SK-N-SH (cell line): ENCODE measurements around the gene DOCK4. TPM values are rescaled to one million over a fixed set of nuclear protein-coding genes. Genes with fewer than 3 reads are reported as not detected.

Experiments used
- CTCF ChIA-PET: fragments of 300-600, 350-600 bp; formaldehyde crosslinking; extraction: SDS; loops from one replicate; lab custom pipeline; 2021; lab: Yijun Ruan, JAX
- POLR2A ChIA-PET: fragments of 350-600 bp; sonication (Branson Sonifier 250); formaldehyde crosslinking; extraction: SDS; loops from one replicate; lab custom pipeline; 2020; ENCODE audit warnings: antibody characterized with exemption, inconsistent platforms; lab: Yijun Ruan, JAX
- DNase-seq: peaks from one replicate; pipeline ENCODE4 v3.0.0; 2012
- H2AFZ ChIP-seq: fragments of 200-600 bp; sonication (generic); 2 replicates; pipeline ENCODE4 v1.8.1; 2016; ENCODE audit warnings: antibody characterized with exemption, mild to moderate bottlenecking, low read depth
- H3F3A ChIP-seq: fragments of 200-600 bp; sonication (generic); replicated peaks from 2 replicates; pipeline ENCODE3; 2016; ENCODE audit warnings: antibody characterized with exemption, mild to moderate bottlenecking; ENCODE audit not compliant: insufficient read depth
- H3K27ac ChIP-seq, 2 experiments: fragments of 200-500 bp in 1 of 2; fragments of 200-600 bp in 1 of 2; sonication (Bioruptor generic) in 1 of 2; sonication (generic), shearing (Covaris generic) in 1 of 2; 2 replicates each; pipeline versions ENCODE4 v1.5.1 to v1.6.1; 2014 to 2016; ENCODE audit warnings: low read depth in 2 of 2, inconsistent platforms in 1 of 2, low read length in 1 of 2, mild to moderate bottlenecking in 1 of 2, mixed read lengths in 1 of 2
- H3K27me3 ChIP-seq: fragments of 200-600 bp; sonication (generic), shearing (Covaris generic); 2 replicates; pipeline ENCODE4 v1.6.1; 2016; ENCODE audit warnings: mixed run types; ENCODE audit not compliant: insufficient read depth
- H3K36me3 ChIP-seq, 2 experiments: fragments of 200-500 bp in 1 of 2; fragments of 200-600 bp in 1 of 2; sonication (Bioruptor generic) in 1 of 2; sonication (generic) in 1 of 2; replicated peaks in 1 of 2; 2 replicates each; pipeline versions ENCODE3 to v1.5.1; 2014 to 2016; ENCODE audit warnings: low read length in 1 of 2, mild to moderate bottlenecking in 1 of 2; ENCODE audit not compliant: insufficient read depth in 2 of 2, control insufficient read depth in 1 of 2
- H3K4me1 ChIP-seq, 2 experiments: fragments of 200-500 bp in 1 of 2; fragments of 200-600 bp in 1 of 2; sonication (Bioruptor generic) in 1 of 2; sonication (generic), shearing (Covaris generic) in 1 of 2; 2 replicates each; pipeline versions ENCODE4 v1.5.1 to v1.6.1; 2014 to 2016; ENCODE audit warnings: low read depth in 1 of 2, low read length in 1 of 2, mixed run types in 1 of 2; ENCODE audit not compliant: insufficient read depth in 2 of 2, control insufficient read depth in 1 of 2
- H3K4me2 ChIP-seq: fragments of 200-600 bp; sonication (generic), shearing (Covaris generic); 2 replicates; pipeline ENCODE4 v1.6.1; 2017; ENCODE audit warnings: mixed run types
- H3K4me3 ChIP-seq, 2 experiments: fragments of 200-500 bp in 1 of 2; fragments of 200-600 bp in 1 of 2; sonication (Bioruptor generic) in 1 of 2; sonication (generic), shearing (Covaris generic) in 1 of 2; 2 replicates each; pipeline versions ENCODE4 v1.5.1 to v1.8.1; 2014 to 2016; ENCODE audit warnings: low read depth in 2 of 2, inconsistent platforms in 1 of 2, low read length in 1 of 2, mild to moderate bottlenecking in 1 of 2, mixed read lengths in 1 of 2, moderate library complexity in 1 of 2
- H3K79me2 ChIP-seq: fragments of 200-600 bp; sonication (generic); 2 replicates; pipeline ENCODE4 v1.8.1; 2017; ENCODE audit warnings: mild to moderate bottlenecking; ENCODE audit not compliant: insufficient read depth
- H3K9ac ChIP-seq: fragments of 200-600 bp; sonication (generic); 2 replicates; pipeline ENCODE4 v1.6.1; 2017; ENCODE audit warnings: mixed run types
- H3K9me2 ChIP-seq: fragments of 200-600 bp; sonication (generic); 2 replicates; pipeline ENCODE4 v1.6.1; 2017; ENCODE audit warnings: mixed run types
- H3K9me3 ChIP-seq: fragments of 200-600 bp; sonication (generic); 2 replicates; pipeline ENCODE4 v1.6.1; 2017; ENCODE audit warnings: mixed run types, mild to moderate bottlenecking, moderate library complexity
- H4K20me1 ChIP-seq: fragments of 200-600 bp; sonication (generic); 2 replicates; pipeline ENCODE4 v1.6.1; 2017; ENCODE audit warnings: mild to moderate bottlenecking, mixed run types; ENCODE audit not compliant: insufficient read depth
- CHD2 ChIP-seq: fragments of 150-350 bp; IDR thresholded peaks from 2 replicates; pipeline ENCODE4 v1.6.1; 2018; ENCODE audit warnings: low read length; ENCODE audit not compliant: partially characterized antibody
- ELF1 ChIP-seq: IDR thresholded peaks from 2 replicates; pipeline ENCODE4 v1.4.0; 2012
- EP300 ChIP-seq, 2 experiments: IDR thresholded peaks; 2 replicates each; pipeline versions ENCODE4 v1.4.0 to v1.6.1; 2012; ENCODE audit warnings: borderline replicate concordance in 1 of 2, low read depth in 1 of 2, low read length in 1 of 2
- EZH2phosphoT487 ChIP-seq: fragments of 200-600 bp; sonication (generic); IDR thresholded peaks from 2 replicates; pipeline ENCODE4 v1.6.1; 2017; ENCODE audit warnings: low read depth, mixed run types, mild to moderate bottlenecking, antibody characterized with exemption, moderate library complexity, borderline replicate concordance
- FOSL2 ChIP-seq: IDR thresholded peaks from 2 replicates; pipeline ENCODE4 v1.4.0; 2012; ENCODE audit warnings: low read depth, mild to moderate bottlenecking, moderate library complexity, borderline replicate concordance
- FOXM1 ChIP-seq: IDR thresholded peaks from 2 replicates; pipeline ENCODE4 v1.4.0; 2012; ENCODE audit warnings: low read depth, mild to moderate bottlenecking
- GABPA ChIP-seq: IDR thresholded peaks from 2 replicates; pipeline ENCODE4 v1.4.0; 2012; ENCODE audit warnings: low read depth, mild to moderate bottlenecking
- GATA2 ChIP-seq: sonication (generic); formaldehyde crosslinking; IDR thresholded peaks from 2 replicates; pipeline ENCODE4 v1.5.0; 2020; ENCODE audit warnings: mild to moderate bottlenecking, missing genetic modification reagents
- JUND ChIP-seq: IDR thresholded peaks from 2 replicates; pipeline ENCODE4 v1.4.0; 2012
- MEF2A ChIP-seq: IDR thresholded peaks from 2 replicates; pipeline ENCODE4 v1.4.0; 2012; ENCODE audit warnings: low read depth, borderline replicate concordance
- POLR2AphosphoS5 ChIP-seq: IDR thresholded peaks from 2 replicates; pipeline ENCODE4 v1.6.1; 2012; ENCODE audit warnings: low read depth, low read length
- RAD21 ChIP-seq: IDR thresholded peaks from 2 replicates; pipeline ENCODE4 v1.6.1; 2012; ENCODE audit warnings: mild to moderate bottlenecking, low read length
- RFX5 ChIP-seq: IDR thresholded peaks from 2 replicates; pipeline ENCODE4 v1.6.1; 2012; ENCODE audit warnings: mild to moderate bottlenecking, improper control_type of control experiment, low read length
- SIN3A ChIP-seq: IDR thresholded peaks from 2 replicates; pipeline ENCODE4 v1.6.1; 2012; ENCODE audit warnings: low read depth, mild to moderate bottlenecking, low read length, moderate library complexity, borderline replicate concordance
- TAF1 ChIP-seq: IDR thresholded peaks from 2 replicates; pipeline ENCODE4 v1.6.1; 2012; ENCODE audit warnings: low read depth, mild to moderate bottlenecking, low read length, moderate library complexity, borderline replicate concordance
- WGBS: methylation state at CpG from one replicate; pipeline ENCODE4 v1.1.6; 2017; ENCODE audit warnings: low lambda C conversion rate; 5-methylcytosine and 5-hydroxymethylcytosine counted together
- polyA plus RNA-seq, 3 experiments: library from polyadenylated mRNA; depleted of rRNA; stranded (reverse); fragments of >200 nt; gene quantifications; 2 replicates each; pipeline ENCODE4 v1.2.3, GENCODE V29; 2012
- TF ChIP-seq, protein P1 (sequence below): IDR thresholded peaks from 2 replicates; pipeline ENCODE4; 2012

Gene DOCK4
- polyA plus RNA-seq, 1 of the 3 experiments (the other 2 are of a cell fraction) = 8.5 TPM

DNA sequence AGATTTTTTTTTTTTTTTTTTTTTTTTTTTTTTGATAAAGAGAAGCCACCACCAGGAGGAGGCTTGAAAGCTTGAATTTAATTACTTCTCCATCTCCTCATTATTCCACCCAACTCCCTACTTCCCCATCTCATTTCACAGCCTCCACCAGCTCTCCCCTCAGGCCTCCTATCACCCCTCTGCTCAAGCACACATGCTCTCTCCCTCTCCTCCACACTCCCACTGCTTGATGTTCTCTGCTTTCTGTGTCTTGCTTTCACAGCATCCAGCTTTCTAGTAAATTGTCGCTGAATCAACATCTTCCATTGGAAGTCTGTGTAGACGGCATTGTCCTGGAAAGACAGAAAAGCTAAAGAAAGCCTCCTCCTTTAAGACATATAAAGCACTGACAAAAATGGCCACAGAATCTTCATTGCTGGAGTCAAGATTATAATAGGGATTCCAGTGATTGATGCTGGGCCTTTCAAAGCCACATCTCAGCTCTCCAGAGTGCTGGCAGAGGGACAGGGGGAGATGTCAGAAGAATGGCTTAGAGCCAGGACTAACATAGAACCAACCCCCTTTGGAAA is 58.3 kb downstream of the DOCK4 start:
- no peak overlapping the region for H2AFZ ChIP-seq
- no peak overlapping the region for H3K9ac ChIP-seq
- peak overlapping the region in 1 of 2 experiments; percentile 72; a peak in 2 of 4 replicates for H3K27ac ChIP-seq
- no peaks in the 10 kb centered on the region for H3K36me3 ChIP-seq
- H3K79me2 ChIP-seq = no peaks in the 10 kb centered on the region
- H4K20me1 ChIP-seq = no peaks in the 10 kb centered on the region
- TF ChIP-seq POLR2AphosphoS5 (no peak), EP300 (IDR thresholded peaks at IDR 0.05; ENCODE audit: borderline replicate concordance in 1 of 2, low read depth in 1 of 2, low read length in 1 of 2) (0 out of 4 replicates have a peak, but pooled peaks of 1 of the 2 experiments have one; percentile 12), JUND (no peak)
- TF ChIP-seq, protein P1, sequence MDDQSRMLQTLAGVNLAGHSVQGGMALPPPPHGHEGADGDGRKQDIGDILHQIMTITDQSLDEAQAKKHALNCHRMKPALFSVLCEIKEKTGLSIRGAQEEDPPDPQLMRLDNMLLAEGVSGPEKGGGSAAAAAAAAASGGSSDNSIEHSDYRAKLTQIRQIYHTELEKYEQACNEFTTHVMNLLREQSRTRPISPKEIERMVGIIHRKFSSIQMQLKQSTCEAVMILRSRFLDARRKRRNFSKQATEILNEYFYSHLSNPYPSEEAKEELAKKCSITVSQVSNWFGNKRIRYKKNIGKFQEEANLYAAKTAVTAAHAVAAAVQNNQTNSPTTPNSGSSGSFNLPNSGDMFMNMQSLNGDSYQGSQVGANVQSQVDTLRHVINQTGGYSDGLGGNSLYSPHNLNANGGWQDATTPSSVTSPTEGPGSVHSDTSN = 0 out of 2 replicates have a peak, but pooled peaks have one; percentile 13
- ChIA-PET POLR2A (interaction anchor here (0.9 kb wide), 1 partner anchor 57 kb away, joined by 4 read pairs; no protein-coding TSS in a partner anchor), CTCF (interaction anchor here (0.9 to 1.1 kb wide), 4 partner anchors 9 to 266 kb away, joined by 3 read pairs; no protein-coding TSS in a partner anchor)
- no peaks in the 10 kb centered on the region for H3F3A ChIP-seq
- H3K9me2 ChIP-seq = no peaks in the 10 kb centered on the region
- no peaks in the 10 kb centered on the region for H3K9me3 ChIP-seq
- peak; percentile 46 for DNase-seq
- 97% methylated on average over 2 of the region's 2 CpGs for WGBS
- no peak overlapping the region for H3K4me2 ChIP-seq
- H3K4me1 ChIP-seq = peaks cover 0 to 62% of the 10 kb centered on the region in 2 experiments; a peak in 2 of 4 replicates
- H3K27me3 ChIP-seq = no peaks in the 10 kb centered on the region
- no peak overlapping the region for H3K4me3 ChIP-seq

DNA sequence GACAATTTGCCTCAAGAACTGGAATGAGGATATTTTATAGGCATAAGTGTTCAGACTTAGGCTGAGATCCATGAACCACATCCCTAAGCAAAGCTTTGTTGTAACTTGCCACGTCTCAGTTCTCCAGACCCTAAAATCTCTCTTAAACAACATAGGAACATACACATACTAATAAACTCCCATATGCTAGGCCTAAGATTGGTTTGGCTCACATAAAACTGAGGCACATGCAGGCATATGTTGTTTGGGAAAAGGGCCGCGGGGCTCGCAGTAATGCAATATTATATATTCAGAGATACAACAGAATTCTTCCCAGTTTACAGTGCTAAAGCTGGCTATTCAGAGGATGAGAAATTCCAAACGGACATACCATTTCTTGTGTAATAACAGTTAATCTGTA is 61.0 kb downstream of the DOCK4 start:
- 94% methylated on average over 5 of the region's 5 CpGs for WGBS
- H3K9me3 ChIP-seq = no peaks in the 10 kb centered on the region
- H3K4me1 ChIP-seq = peaks cover 0 to 49% of the 10 kb centered on the region in 2 experiments; a peak in 2 of 4 replicates
- no peaks in the 10 kb centered on the region for H3K36me3 ChIP-seq
- no peak overlapping the region for H3K4me2 ChIP-seq
- no peaks in the 10 kb centered on the region for H4K20me1 ChIP-seq
- H3K27ac ChIP-seq = no peak overlapping the region
- H3F3A ChIP-seq = no peaks in the 10 kb centered on the region
- no peak overlapping the region for H3K4me3 ChIP-seq
- no peaks in the 10 kb centered on the region for H3K27me3 ChIP-seq
- CTCF ChIA-PET = interaction anchor here (1.2 to 2.9 kb wide), 2 partner anchors 9 to 382 kb away, joined by 3 to 11 read pairs; no protein-coding TSS in a partner anchor
- no peaks in the 10 kb centered on the region for H3K9me2 ChIP-seq
- DNase-seq = no peak
- no peak overlapping the region for H2AFZ ChIP-seq
- no peaks in the 10 kb centered on the region for H3K79me2 ChIP-seq
- H3K9ac ChIP-seq = no peak overlapping the region
- POLR2A ChIA-PET = no interaction called here
- TF ChIP-seq RAD21 = no peak
- no peak for TF ChIP-seq GATA2 (CRISPR knock-in tag)
- TF ChIP-seq FOXM1 = no peak
- no peak for TF ChIP-seq ELF1
- no peak for TF ChIP-seq MEF2A
- TF ChIP-seq FOSL2 = no peak
- no peak for TF ChIP-seq RFX5
- TF ChIP-seq TAF1 = no peak
- TF ChIP-seq GABPA = no peak
- TF ChIP-seq CHD2 = no peak
- TF ChIP-seq EZH2phosphoT487 = no peak
- no peak for TF ChIP-seq SIN3A
